Panc1 (cell line): ENCODE data around the gene CNN3. TPM values are rescaled to one million over a fixed set of nuclear protein-coding genes. Genes with fewer than 3 reads are reported as not detected.

ENCODE experiments used
- ATAC-seq: fragments of 200-7000 bp; cut with Tn5 transposase; 2 replicates; pipeline ENCODE4 v1.9.1; 2020; ENCODE audit warnings: mild to moderate bottlenecking, moderate library complexity
- BruUV-seq: library from RNA; stranded (reverse); fragments of 400-500 nt; replicated peaks from 2 replicates; lab custom pipeline; 2021; lab: Mats Ljungman, UMichigan
- CTCF ChIA-PET: fragments of 300-600 bp; sonication (Branson Sonifier 250); formaldehyde crosslinking; loops from one replicate; lab custom pipeline; 2022; ENCODE audit warnings: antibody characterized with exemption; lab: Charles Lee
- POLR2A ChIA-PET: fragments of 300-600 bp; sonication (Branson Sonifier 250); formaldehyde crosslinking; loops from one replicate; lab custom pipeline; 2022; ENCODE audit warnings: antibody characterized with exemption; lab: Charles Lee
- DNase-seq: peaks from one replicate; pipeline ENCODE4 v3.0.0-alpha.2; 2010; ENCODE audit warnings: low read depth, low spot score
- H3K27ac ChIP-seq: 2 replicates; pipeline ENCODE4 v1.5.1; 2011; ENCODE audit warnings: mild to moderate bottlenecking, low read length, inconsistent platforms
- H3K27me3 ChIP-seq: fragments of 200-500 bp; sonication (Bioruptor generic); 2 replicates; pipeline ENCODE4 v1.6.0; 2014; ENCODE audit warnings: low read length, inconsistent platforms; ENCODE audit not compliant: control insufficient read depth, insufficient read depth
- H3K36me3 ChIP-seq: fragments of 200-500 bp; sonication (Bioruptor generic); 2 replicates; pipeline ENCODE4 v1.5.1; 2014; ENCODE audit warnings: inconsistent platforms, mild to moderate bottlenecking, low read length, moderate library complexity; ENCODE audit not compliant: control insufficient read depth, insufficient read depth
- H3K4me1 ChIP-seq: 2 replicates; pipeline ENCODE4 v1.5.1; 2011; ENCODE audit warnings: inconsistent platforms, mild to moderate bottlenecking, low read length, moderate library complexity; ENCODE audit not compliant: control insufficient read depth, insufficient read depth
- H3K4me3 ChIP-seq, 2 experiments: 2 replicates each; pipeline ENCODE4 v1.5.1; 2011 to 2012; ENCODE audit warnings: low read depth in 2 of 2, low read length in 2 of 2, mild to moderate bottlenecking in 2 of 2, inconsistent platforms in 1 of 2, moderate library complexity in 1 of 2
- H3K9me3 ChIP-seq: fragments of 200-500 bp; sonication (Bioruptor generic); 2 replicates; pipeline ENCODE4 v1.5.1; 2014; ENCODE audit warnings: low read depth, mild to moderate bottlenecking, inconsistent platforms, low read length, moderate library complexity; ENCODE audit not compliant: control insufficient read depth, insufficient read depth
- POLR2AphosphoS5 ChIP-seq: IDR thresholded peaks from 2 replicates; pipeline ENCODE4 v1.6.1; 2012; ENCODE audit warnings: mild to moderate bottlenecking, low read depth, low read length, moderate library complexity
- SIN3A ChIP-seq: IDR thresholded peaks from 2 replicates; pipeline ENCODE4 v1.6.1; 2012; ENCODE audit warnings: low read depth, mild to moderate bottlenecking, low read length, moderate library complexity, borderline replicate concordance; ENCODE audit not compliant: insufficient read depth
- TCF7L2 ChIP-seq: IDR thresholded peaks from 2 replicates; pipeline ENCODE4 v1.6.1; 2011; ENCODE audit warnings: mild to moderate bottlenecking, low read depth, low read length, inconsistent platforms
- in situ Hi-C: cut with HindIII; loops from 2 replicates; pipeline ENCODE4 v1.10.0; 2016; ENCODE audit warnings: low sequenced_read_pairs, low pct_unique_long_range_greater_than_20kb
- intact Hi-C: fragments of 100-400 bp; cut with micrococcal nuclease; formaldehyde crosslinking; loops from one replicate; pipeline ENCODE4 v1.10.0; 2022; ENCODE audit not compliant: unreplicated experiment
- total RNA-seq: library from RNA; stranded (reverse); gene quantifications from one replicate; pipeline ENCODE4 v1.2.1, GENCODE V29; 2021; ENCODE audit not compliant: unreplicated experiment
- TF ChIP-seq, protein P1 (sequence below): fragments of 450-650 bp; IDR thresholded peaks from 2 replicates; pipeline ENCODE4 v1.5.1; 2017; ENCODE audit warnings: mild to moderate bottlenecking
- TF ChIP-seq, protein P2 (sequence below), 2 experiments: IDR thresholded peaks; 2 replicates each; pipeline ENCODE4 v1.6.1; 2011 to 2012; ENCODE audit warnings: low read depth in 2 of 2, control low read depth in 1 of 2, low read length in 1 of 2, mild to moderate bottlenecking in 1 of 2, moderate library complexity in 1 of 2; ENCODE audit not compliant: insufficient read depth in 1 of 2

CNN3 gene
- total RNA-seq, 1 experiment from 2014 or later, result 72.3 TPM

GRCh38 chr1:94898491-94899385, 28.2 kb downstream of the CNN3 start:
- ChIA-PET CTCF (no interaction called here), POLR2A (no interaction called here)
- BruUV-seq, result no TSS peak
- intact Hi-C loops (no loop called here), in situ Hi-C loops (no loop called here)
- Histone ChIP-seq H3K4me1 (no peaks in the 10 kb centered on the region), H3K27me3 (no peaks in the 10 kb centered on the region), H3K4me3 (no peak overlapping the region), H3K36me3 (peaks cover 5% of the 10 kb centered on the region; the same call in 1 of the 2 replicates), H3K27ac (no peak overlapping the region), H3K9me3 (no peaks in the 10 kb centered on the region)
- ATAC-seq, result no peak
- no peak for DNase-seq
- TF ChIP-seq, protein P1, sequence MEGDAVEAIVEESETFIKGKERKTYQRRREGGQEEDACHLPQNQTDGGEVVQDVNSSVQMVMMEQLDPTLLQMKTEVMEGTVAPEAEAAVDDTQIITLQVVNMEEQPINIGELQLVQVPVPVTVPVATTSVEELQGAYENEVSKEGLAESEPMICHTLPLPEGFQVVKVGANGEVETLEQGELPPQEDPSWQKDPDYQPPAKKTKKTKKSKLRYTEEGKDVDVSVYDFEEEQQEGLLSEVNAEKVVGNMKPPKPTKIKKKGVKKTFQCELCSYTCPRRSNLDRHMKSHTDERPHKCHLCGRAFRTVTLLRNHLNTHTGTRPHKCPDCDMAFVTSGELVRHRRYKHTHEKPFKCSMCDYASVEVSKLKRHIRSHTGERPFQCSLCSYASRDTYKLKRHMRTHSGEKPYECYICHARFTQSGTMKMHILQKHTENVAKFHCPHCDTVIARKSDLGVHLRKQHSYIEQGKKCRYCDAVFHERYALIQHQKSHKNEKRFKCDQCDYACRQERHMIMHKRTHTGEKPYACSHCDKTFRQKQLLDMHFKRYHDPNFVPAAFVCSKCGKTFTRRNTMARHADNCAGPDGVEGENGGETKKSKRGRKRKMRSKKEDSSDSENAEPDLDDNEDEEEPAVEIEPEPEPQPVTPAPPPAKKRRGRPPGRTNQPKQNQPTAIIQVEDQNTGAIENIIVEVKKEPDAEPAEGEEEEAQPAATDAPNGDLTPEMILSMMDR, result no peak
- TF ChIP-seq TCF7L2 (no peak), POLR2AphosphoS5 (no peak), SIN3A (no peak)
- TF ChIP-seq, protein P2, sequence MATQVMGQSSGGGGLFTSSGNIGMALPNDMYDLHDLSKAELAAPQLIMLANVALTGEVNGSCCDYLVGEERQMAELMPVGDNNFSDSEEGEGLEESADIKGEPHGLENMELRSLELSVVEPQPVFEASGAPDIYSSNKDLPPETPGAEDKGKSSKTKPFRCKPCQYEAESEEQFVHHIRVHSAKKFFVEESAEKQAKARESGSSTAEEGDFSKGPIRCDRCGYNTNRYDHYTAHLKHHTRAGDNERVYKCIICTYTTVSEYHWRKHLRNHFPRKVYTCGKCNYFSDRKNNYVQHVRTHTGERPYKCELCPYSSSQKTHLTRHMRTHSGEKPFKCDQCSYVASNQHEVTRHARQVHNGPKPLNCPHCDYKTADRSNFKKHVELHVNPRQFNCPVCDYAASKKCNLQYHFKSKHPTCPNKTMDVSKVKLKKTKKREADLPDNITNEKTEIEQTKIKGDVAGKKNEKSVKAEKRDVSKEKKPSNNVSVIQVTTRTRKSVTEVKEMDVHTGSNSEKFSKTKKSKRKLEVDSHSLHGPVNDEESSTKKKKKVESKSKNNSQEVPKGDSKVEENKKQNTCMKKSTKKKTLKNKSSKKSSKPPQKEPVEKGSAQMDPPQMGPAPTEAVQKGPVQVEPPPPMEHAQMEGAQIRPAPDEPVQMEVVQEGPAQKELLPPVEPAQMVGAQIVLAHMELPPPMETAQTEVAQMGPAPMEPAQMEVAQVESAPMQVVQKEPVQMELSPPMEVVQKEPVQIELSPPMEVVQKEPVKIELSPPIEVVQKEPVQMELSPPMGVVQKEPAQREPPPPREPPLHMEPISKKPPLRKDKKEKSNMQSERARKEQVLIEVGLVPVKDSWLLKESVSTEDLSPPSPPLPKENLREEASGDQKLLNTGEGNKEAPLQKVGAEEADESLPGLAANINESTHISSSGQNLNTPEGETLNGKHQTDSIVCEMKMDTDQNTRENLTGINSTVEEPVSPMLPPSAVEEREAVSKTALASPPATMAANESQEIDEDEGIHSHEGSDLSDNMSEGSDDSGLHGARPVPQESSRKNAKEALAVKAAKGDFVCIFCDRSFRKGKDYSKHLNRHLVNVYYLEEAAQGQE (IDR thresholded peaks at IDR 0.05; ENCODE audit: insufficient read depth in 1 of 2, low read depth in 2 of 2, low read length in 1 of 2), result no peak

- ChIA-PET CTCF (no interaction called here), POLR2A (no interaction called here)
- no TSS peak for BruUV-seq
- H3K27ac ChIP-seq, result no peak overlapping the region
- H3K4me1 ChIP-seq, result no peaks in the 10 kb centered on the region
- peaks cover 3% of the 10 kb centered on the region; the same call in 1 of the 2 replicates for H3K36me3 ChIP-seq
- intact Hi-C loops, result no loop called here
- no peak overlapping the region for H3K4me3 ChIP-seq
- ATAC-seq, result no peak
- TF ChIP-seq, protein P1, result no peak
- TF ChIP-seq SIN3A (no peak), TCF7L2 (no peak), POLR2AphosphoS5 (no peak)
- TF ChIP-seq, protein P2 (IDR thresholded peaks at IDR 0.05; ENCODE audit: insufficient read depth in 1 of 2, low read depth in 2 of 2, low read length in 1 of 2), result no peak
- DNase-seq, result no peak
- H3K9me3 ChIP-seq, result no peaks in the 10 kb centered on the region
- in situ Hi-C loops, result no loop called here
- no peaks in the 10 kb centered on the region for H3K27me3 ChIP-seq
These were observed 31.4 kb downstream of the CNN3 start for GRCh38 chr1:94895518-94895917.
